IPS DF 4.7 (cell line): Measurements from ENCODE around the gene CIDEB.

Experiments
- DNase-seq: peaks from one replicate; pipeline ENCODE4 v3.0.0-alpha.2; 2013; ENCODE audit warnings: low spot score; ENCODE audit errors: extremely low read depth

The CIDEB gene

GRCh38 chr14:24270537-24271133 is 37.1 kb downstream of the CIDEB start:
- no peak for DNase-seq

GRCh38 chr14:24269910-24270536 is 37.8 kb downstream of the CIDEB start:
- DNase-seq = no peak

GRCh38 chr14:24269368-24269767 is 38.4 kb downstream of the CIDEB start:
- no peak for DNase-seq

GRCh38 chr14:24268225-24268624 is 39.6 kb downstream of the CIDEB start:
- no peak for DNase-seq

GRCh38 chr14:24267516-24267915 is 40.3 kb downstream of the CIDEB start:
- no peak for DNase-seq

GRCh38 chr14:24266344-24267244 is 41.2 kb downstream of the CIDEB start:
- DNase-seq = no peak

- DNase-seq = no peak
These were observed 43.5 kb downstream of the CIDEB start for GRCh38 chr14:24264298-24264697.

- DNase-seq = no peak
These were observed 43.9 kb downstream of the CIDEB start for GRCh38 chr14:24263848-24264247.

GRCh38 chr14:24262821-24263733 is 44.7 kb downstream of the CIDEB start, which contains the start of gene TGM1:
Gene TGM1 (minus strand): TSS chr14:24263177. CDS start chr14:24262352, 825 bp downstream.
- DNase-seq = no peak

- no peak for DNase-seq
These were observed 45.8 kb downstream of the CIDEB start for GRCh38 chr14:24261969-24262327.

- no peak for DNase-seq
These were observed 46.4 kb downstream of the CIDEB start for GRCh38 chr14:24261256-24261968.

GRCh38 chr14:24260780-24261157 is 47.0 kb downstream of the CIDEB start:
- no peak for DNase-seq

- DNase-seq = no peak
These were observed 47.6 kb downstream of the CIDEB start for GRCh38 chr14:24260026-24260779.

- DNase-seq = no peak
These were observed 48.3 kb downstream of the CIDEB start for GRCh38 chr14:24259282-24260025.

- no peak for DNase-seq
These were observed 49.1 kb downstream of the CIDEB start for GRCh38 chr14:24258548-24259265.

- DNase-seq = no peak
These were observed 49.7 kb downstream of the CIDEB start for GRCh38 chr14:24258119-24258518.

- no peak for DNase-seq
These were observed 50.8 kb downstream of the CIDEB start for GRCh38 chr14:24256960-24257359.

- DNase-seq = no peak
These were observed 51.7 kb downstream of the CIDEB start for GRCh38 chr14:24255931-24256711.
